ENCODE results near the gene MTF2.
"Not testable (repeated sequence)": the region's sequence is repeated elsewhere in the genome, so short reads cannot be mapped to it uniquely, and the experiment has no call there.

- TF ChIP-seq, protein P1, sequence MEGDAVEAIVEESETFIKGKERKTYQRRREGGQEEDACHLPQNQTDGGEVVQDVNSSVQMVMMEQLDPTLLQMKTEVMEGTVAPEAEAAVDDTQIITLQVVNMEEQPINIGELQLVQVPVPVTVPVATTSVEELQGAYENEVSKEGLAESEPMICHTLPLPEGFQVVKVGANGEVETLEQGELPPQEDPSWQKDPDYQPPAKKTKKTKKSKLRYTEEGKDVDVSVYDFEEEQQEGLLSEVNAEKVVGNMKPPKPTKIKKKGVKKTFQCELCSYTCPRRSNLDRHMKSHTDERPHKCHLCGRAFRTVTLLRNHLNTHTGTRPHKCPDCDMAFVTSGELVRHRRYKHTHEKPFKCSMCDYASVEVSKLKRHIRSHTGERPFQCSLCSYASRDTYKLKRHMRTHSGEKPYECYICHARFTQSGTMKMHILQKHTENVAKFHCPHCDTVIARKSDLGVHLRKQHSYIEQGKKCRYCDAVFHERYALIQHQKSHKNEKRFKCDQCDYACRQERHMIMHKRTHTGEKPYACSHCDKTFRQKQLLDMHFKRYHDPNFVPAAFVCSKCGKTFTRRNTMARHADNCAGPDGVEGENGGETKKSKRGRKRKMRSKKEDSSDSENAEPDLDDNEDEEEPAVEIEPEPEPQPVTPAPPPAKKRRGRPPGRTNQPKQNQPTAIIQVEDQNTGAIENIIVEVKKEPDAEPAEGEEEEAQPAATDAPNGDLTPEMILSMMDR (IDR thresholded peaks at IDR 0.05; ENCODE audit: low read depth, low read length, missing input control), result not testable (repeated sequence)
- TF ChIP-seq GABPA (IDR thresholded peaks at IDR 0.05 in 1 of 2, conservative IDR thresholded peaks at IDR 0.05 in 1 of 2); MAX (IDR thresholded peaks at IDR 0.05); YY1 (IDR thresholded peaks at IDR 0.05); RAD21 (IDR thresholded peaks at IDR 0.05); FOXA1 (IDR thresholded peaks at IDR 0.05); ATF3 (IDR thresholded peaks at IDR 0.05); SP1 (IDR thresholded peaks at IDR 0.05); REST (IDR thresholded peaks at IDR 0.05); TAF1 (conservative IDR thresholded peaks at IDR 0.05): not testable (repeated sequence)
Measured at GRCh38 chr1:93163314-93163713, 84.2 kb downstream of the MTF2 start.

Data from liver (tissue), 3 donors.